K562 (cell line): ENCODE measurements around the gene DLK1. TPM values are rescaled to one million over a fixed set of nuclear protein-coding genes. Genes with fewer than 3 reads are reported as not detected.

Experiments
- CXXC5 ChIP-seq: fragments of 250-450 bp; sonication (Bioruptor Pico); IDR thresholded peaks from 2 replicates; pipeline ENCODE4 v1.8.0; 2022; ENCODE audit warnings: inconsistent platforms, mild to moderate bottlenecking, moderate library complexity
- ETV5 ChIP-seq: sonication (generic); formaldehyde crosslinking; IDR thresholded peaks from 2 replicates; pipeline ENCODE4 v1.4.0; 2020; ENCODE audit warnings: low read depth, mild to moderate bottlenecking, missing genetic modification reagents
- MBD2 ChIP-seq: sonication (generic); IDR thresholded peaks from 2 replicates; pipeline ENCODE4 v1.6.1; 2016; ENCODE audit warnings: low read depth, borderline replicate concordance
- PML ChIP-seq: IDR thresholded peaks from 2 replicates; pipeline ENCODE4 v1.6.1; 2012; ENCODE audit warnings: low read length, inconsistent platforms
- RB1 ChIP-seq: fragments of 450-650 bp; IDR thresholded peaks from 2 replicates; pipeline ENCODE4 v1.6.1; 2017; ENCODE audit warnings: low read depth, mild to moderate bottlenecking
- RNF2 ChIP-seq: sonication (generic); IDR thresholded peaks from 2 replicates; pipeline ENCODE4 v1.6.1; 2016
- ZNF239 ChIP-seq: fragments of 250-450 bp; sonication (Bioruptor Pico); IDR thresholded peaks from 2 replicates; pipeline ENCODE4 v1.4.0; 2020; ENCODE audit warnings: mild to moderate bottlenecking
- polyA plus RNA-seq, 8 experiments: library from polyadenylated mRNA; depleted of rRNA in 4 of 8; stranded (reverse) in 5 of 8; unstranded in 3 of 8; fragments of >200 nt; fragmentation: Nextera tagmentation in 2 of 8; fragmentation: Illumina TruSeq in 1 of 8; extraction: Ambion mirVana in 2 of 8; extraction: Trizol in 1 of 8; gene quantifications; 2 replicates each; pipeline versions ENCODE4 v1.2.1 to v1.2.3, GENCODE V29; 2011 to 2014; ENCODE audit warnings: inconsistent platforms in 1 of 8, missing spikeins in 1 of 8
- total RNA-seq, 7 experiments: library from RNA; depleted of rRNA in 6 of 7; stranded (reverse); fragments of >200 nt in 6 of 7; fragmentation: Illumina TruSeq in 2 of 7; extraction: Trizol in 2 of 7; gene quantifications; 2 replicates each; pipeline versions ENCODE4 v1.2.1 to v1.2.3, GENCODE V29; 2011 to 2021; ENCODE audit warnings: low replicate concordance in 1 of 7
- TF ChIP-seq, protein P1 (sequence below): fragments of 250-450 bp; sonication (Bioruptor Pico); IDR thresholded peaks from 2 replicates; pipeline ENCODE4 v1.8.0; 2022; ENCODE audit warnings: moderate library complexity, mild to moderate bottlenecking, inconsistent platforms
- TF ChIP-seq, protein P2 (sequence below), 3 experiments: IDR thresholded peaks in 2 of 3; conservative IDR thresholded peaks in 1 of 3; 2 replicates each; pipeline ENCODE4 v1.5.1; 2011 to 2012; ENCODE audit warnings: low read length in 3 of 3, mild to moderate bottlenecking in 3 of 3, control low read depth in 2 of 3, improper control_type of control experiment in 1 of 3, inconsistent platforms in 1 of 3, low read depth in 1 of 3, mixed read lengths in 1 of 3, moderate library complexity in 1 of 3; ENCODE audit not compliant: insufficient read depth in 2 of 3
- TF ChIP-seq, protein P3 (sequence below): sonication (generic); formaldehyde crosslinking; IDR thresholded peaks from 2 replicates; pipeline ENCODE4 v1.8.1; 2023; ENCODE audit warnings: mild to moderate bottlenecking, missing genetic modification reagents
- TF ChIP-seq, protein P4 (sequence below): fragments of 450-650 bp; IDR thresholded peaks from 2 replicates; pipeline ENCODE4 v1.6.1; 2016; ENCODE audit warnings: mild to moderate bottlenecking, moderate library complexity

DLK1 gene
- total and polyA plus RNA-seq, 9 of the 15 experiments (the other 6 are each of a cell fraction or from before 2014, with no cell fraction given) = 4.4 to 97.2 (median 15.3) TPM

DNA sequence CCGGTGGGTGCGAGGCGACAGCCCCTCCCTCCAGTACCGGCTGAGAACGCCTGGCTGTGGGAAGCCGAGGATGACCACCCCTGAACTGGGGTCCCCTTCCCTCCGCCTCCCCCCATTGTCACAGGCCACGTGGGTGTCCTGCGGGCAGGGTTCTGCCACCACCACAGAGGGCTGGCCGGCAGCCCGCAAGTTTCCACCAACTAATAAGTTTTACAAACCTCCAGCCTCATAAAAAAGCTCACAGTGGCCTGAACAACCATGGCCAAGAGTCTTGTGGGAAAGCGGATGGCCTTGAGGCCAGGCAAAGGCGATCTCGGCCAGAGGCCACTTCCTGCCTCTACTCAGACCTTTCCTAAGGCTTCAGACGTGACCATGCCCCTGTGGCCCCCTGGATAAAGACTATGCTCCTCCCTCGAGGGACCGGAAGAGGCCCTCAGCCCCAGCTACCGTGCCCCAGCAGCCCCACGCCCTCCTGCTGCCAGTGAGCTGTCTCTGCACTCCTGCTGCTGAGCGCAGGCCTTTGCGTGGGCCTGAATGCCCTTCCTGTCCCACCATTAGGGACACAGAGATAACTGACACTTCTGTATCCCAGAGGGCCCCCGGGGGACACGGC is 46.1 kb upstream of the DLK1 start (continued):
- TF ChIP-seq, protein P1, sequence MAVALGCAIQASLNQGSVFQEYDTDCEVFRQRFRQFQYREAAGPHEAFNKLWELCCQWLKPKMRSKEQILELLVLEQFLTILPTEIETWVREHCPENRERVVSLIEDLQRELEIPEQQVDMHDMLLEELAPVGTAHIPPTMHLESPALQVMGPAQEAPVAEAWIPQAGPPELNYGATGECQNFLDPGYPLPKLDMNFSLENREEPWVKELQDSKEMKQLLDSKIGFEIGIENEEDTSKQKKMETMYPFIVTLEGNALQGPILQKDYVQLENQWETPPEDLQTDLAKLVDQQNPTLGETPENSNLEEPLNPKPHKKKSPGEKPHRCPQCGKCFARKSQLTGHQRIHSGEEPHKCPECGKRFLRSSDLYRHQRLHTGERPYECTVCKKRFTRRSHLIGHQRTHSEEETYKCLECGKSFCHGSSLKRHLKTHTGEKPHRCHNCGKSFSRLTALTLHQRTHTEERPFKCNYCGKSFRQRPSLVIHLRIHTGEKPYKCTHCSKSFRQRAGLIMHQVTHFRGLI (CRISPR knock-in tag) = peak; percentile 5; the same call in 1 of the 2 replicates
- TF ChIP-seq RB1 (no peak), RNF2 (peak; percentile 46; the same call in 1 of the 2 replicates), MBD2 (0 out of 2 replicates have a peak, but pooled peaks have one; percentile 24), CXXC5 (CRISPR knock-in tag) (peak; percentile 29; the same call in 1 of the 2 replicates), ETV5 (CRISPR knock-in tag) (peak; percentile 69), PML (no peak), ZNF239 (CRISPR knock-in tag) (no peak)
- TF ChIP-seq, protein P2, sequence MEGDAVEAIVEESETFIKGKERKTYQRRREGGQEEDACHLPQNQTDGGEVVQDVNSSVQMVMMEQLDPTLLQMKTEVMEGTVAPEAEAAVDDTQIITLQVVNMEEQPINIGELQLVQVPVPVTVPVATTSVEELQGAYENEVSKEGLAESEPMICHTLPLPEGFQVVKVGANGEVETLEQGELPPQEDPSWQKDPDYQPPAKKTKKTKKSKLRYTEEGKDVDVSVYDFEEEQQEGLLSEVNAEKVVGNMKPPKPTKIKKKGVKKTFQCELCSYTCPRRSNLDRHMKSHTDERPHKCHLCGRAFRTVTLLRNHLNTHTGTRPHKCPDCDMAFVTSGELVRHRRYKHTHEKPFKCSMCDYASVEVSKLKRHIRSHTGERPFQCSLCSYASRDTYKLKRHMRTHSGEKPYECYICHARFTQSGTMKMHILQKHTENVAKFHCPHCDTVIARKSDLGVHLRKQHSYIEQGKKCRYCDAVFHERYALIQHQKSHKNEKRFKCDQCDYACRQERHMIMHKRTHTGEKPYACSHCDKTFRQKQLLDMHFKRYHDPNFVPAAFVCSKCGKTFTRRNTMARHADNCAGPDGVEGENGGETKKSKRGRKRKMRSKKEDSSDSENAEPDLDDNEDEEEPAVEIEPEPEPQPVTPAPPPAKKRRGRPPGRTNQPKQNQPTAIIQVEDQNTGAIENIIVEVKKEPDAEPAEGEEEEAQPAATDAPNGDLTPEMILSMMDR (IDR thresholded peaks at IDR 0.05 in 2 of 3, conservative IDR thresholded peaks at IDR 0.05 in 1 of 3; ENCODE audit: insufficient read depth in 2 of 3, low read depth in 1 of 3, low read length in 3 of 3) = no peak
- TF ChIP-seq, protein P3, sequence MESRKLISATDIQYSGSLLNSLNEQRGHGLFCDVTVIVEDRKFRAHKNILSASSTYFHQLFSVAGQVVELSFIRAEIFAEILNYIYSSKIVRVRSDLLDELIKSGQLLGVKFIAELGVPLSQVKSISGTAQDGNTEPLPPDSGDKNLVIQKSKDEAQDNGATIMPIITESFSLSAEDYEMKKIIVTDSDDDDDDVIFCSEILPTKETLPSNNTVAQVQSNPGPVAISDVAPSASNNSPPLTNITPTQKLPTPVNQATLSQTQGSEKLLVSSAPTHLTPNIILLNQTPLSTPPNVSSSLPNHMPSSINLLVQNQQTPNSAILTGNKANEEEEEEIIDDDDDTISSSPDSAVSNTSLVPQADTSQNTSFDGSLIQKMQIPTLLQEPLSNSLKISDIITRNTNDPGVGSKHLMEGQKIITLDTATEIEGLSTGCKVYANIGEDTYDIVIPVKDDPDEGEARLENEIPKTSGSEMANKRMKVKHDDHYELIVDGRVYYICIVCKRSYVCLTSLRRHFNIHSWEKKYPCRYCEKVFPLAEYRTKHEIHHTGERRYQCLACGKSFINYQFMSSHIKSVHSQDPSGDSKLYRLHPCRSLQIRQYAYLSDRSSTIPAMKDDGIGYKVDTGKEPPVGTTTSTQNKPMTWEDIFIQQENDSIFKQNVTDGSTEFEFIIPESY (CRISPR knock-in tag) = no peak
- TF ChIP-seq, protein P4, sequence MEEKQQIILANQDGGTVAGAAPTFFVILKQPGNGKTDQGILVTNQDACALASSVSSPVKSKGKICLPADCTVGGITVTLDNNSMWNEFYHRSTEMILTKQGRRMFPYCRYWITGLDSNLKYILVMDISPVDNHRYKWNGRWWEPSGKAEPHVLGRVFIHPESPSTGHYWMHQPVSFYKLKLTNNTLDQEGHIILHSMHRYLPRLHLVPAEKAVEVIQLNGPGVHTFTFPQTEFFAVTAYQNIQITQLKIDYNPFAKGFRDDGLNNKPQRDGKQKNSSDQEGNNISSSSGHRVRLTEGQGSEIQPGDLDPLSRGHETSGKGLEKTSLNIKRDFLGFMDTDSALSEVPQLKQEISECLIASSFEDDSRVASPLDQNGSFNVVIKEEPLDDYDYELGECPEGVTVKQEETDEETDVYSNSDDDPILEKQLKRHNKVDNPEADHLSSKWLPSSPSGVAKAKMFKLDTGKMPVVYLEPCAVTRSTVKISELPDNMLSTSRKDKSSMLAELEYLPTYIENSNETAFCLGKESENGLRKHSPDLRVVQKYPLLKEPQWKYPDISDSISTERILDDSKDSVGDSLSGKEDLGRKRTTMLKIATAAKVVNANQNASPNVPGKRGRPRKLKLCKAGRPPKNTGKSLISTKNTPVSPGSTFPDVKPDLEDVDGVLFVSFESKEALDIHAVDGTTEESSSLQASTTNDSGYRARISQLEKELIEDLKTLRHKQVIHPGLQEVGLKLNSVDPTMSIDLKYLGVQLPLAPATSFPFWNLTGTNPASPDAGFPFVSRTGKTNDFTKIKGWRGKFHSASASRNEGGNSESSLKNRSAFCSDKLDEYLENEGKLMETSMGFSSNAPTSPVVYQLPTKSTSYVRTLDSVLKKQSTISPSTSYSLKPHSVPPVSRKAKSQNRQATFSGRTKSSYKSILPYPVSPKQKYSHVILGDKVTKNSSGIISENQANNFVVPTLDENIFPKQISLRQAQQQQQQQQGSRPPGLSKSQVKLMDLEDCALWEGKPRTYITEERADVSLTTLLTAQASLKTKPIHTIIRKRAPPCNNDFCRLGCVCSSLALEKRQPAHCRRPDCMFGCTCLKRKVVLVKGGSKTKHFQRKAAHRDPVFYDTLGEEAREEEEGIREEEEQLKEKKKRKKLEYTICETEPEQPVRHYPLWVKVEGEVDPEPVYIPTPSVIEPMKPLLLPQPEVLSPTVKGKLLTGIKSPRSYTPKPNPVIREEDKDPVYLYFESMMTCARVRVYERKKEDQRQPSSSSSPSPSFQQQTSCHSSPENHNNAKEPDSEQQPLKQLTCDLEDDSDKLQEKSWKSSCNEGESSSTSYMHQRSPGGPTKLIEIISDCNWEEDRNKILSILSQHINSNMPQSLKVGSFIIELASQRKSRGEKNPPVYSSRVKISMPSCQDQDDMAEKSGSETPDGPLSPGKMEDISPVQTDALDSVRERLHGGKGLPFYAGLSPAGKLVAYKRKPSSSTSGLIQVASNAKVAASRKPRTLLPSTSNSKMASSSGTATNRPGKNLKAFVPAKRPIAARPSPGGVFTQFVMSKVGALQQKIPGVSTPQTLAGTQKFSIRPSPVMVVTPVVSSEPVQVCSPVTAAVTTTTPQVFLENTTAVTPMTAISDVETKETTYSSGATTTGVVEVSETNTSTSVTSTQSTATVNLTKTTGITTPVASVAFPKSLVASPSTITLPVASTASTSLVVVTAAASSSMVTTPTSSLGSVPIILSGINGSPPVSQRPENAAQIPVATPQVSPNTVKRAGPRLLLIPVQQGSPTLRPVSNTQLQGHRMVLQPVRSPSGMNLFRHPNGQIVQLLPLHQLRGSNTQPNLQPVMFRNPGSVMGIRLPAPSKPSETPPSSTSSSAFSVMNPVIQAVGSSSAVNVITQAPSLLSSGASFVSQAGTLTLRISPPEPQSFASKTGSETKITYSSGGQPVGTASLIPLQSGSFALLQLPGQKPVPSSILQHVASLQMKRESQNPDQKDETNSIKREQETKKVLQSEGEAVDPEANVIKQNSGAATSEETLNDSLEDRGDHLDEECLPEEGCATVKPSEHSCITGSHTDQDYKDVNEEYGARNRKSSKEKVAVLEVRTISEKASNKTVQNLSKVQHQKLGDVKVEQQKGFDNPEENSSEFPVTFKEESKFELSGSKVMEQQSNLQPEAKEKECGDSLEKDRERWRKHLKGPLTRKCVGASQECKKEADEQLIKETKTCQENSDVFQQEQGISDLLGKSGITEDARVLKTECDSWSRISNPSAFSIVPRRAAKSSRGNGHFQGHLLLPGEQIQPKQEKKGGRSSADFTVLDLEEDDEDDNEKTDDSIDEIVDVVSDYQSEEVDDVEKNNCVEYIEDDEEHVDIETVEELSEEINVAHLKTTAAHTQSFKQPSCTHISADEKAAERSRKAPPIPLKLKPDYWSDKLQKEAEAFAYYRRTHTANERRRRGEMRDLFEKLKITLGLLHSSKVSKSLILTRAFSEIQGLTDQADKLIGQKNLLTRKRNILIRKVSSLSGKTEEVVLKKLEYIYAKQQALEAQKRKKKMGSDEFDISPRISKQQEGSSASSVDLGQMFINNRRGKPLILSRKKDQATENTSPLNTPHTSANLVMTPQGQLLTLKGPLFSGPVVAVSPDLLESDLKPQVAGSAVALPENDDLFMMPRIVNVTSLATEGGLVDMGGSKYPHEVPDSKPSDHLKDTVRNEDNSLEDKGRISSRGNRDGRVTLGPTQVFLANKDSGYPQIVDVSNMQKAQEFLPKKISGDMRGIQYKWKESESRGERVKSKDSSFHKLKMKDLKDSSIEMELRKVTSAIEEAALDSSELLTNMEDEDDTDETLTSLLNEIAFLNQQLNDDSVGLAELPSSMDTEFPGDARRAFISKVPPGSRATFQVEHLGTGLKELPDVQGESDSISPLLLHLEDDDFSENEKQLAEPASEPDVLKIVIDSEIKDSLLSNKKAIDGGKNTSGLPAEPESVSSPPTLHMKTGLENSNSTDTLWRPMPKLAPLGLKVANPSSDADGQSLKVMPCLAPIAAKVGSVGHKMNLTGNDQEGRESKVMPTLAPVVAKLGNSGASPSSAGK = peak; percentile 36; the same call in 1 of the 2 replicates
